ENCODE measurements around the gene PTCD3. TPM values are rescaled to one million over a fixed set of nuclear protein-coding genes. Genes with fewer than 3 reads are reported as not detected.

Gene PTCD3
- total RNA-seq, 1 experiment from 2014 or later, result 180 TPM

GRCh38 chr2:86171295-86171694, 65.3 kb downstream of the PTCD3 start:
- Histone ChIP-seq H3K4ac (ENCODE audit: low read depth, low read length) (no peak overlapping the region), H3K9ac (ENCODE audit: extremely low read depth, insufficient read length, low read length) (no peak overlapping the region), H4K91ac (ENCODE audit: insufficient read length, low read depth, low read length) (no peak overlapping the region), H3K14ac (ENCODE audit: insufficient read depth, low read length) (no peak overlapping the region), H3K79me1 (ENCODE audit: insufficient read depth, low read depth, low read length, poor library complexity, severe bottlenecking) (no peaks in the 10 kb centered on the region), H3K9me3 (ENCODE audit: control insufficient read depth, low read depth, low read length) (no peaks in the 10 kb centered on the region), H2BK20ac (ENCODE audit: low read depth, low read length, poor library complexity, severe bottlenecking) (no peak overlapping the region), H3K4me2 (ENCODE audit: insufficient read depth, insufficient read length, low read length) (no peak overlapping the region), H3K4me1 (ENCODE audit: insufficient read depth, low read length) (no peaks in the 10 kb centered on the region), H4K5ac (ENCODE audit: insufficient read length, low read depth, low read length) (no peak overlapping the region), H3K56ac (ENCODE audit: insufficient read length, low read depth, low read length) (no peak overlapping the region), H2AFZ (ENCODE audit: low read length) (no peak overlapping the region), H2AK5ac (ENCODE audit: insufficient read length, low read length) (no peak overlapping the region), H3K18ac (ENCODE audit: insufficient read length, low read depth, low read length) (no peak overlapping the region), H2BK5ac (ENCODE audit: insufficient read length, low read length) (no peak overlapping the region), H2BK12ac (ENCODE audit: insufficient read length, low read depth, low read length) (no peak overlapping the region), H3T11ph (ENCODE audit: low read length) (no peak overlapping the region), H3K27me3 (ENCODE audit: insufficient read depth, low read length) (no peaks in the 10 kb centered on the region), H2BK15ac (ENCODE audit: low read depth, low read length) (no peak overlapping the region), H3K23me2 (ENCODE audit: insufficient read length, low read depth, low read length, poor library complexity, severe bottlenecking) (no peaks in the 10 kb centered on the region), H4K20me1 (ENCODE audit: control insufficient read depth, insufficient read depth, insufficient read length) (no peaks in the 10 kb centered on the region), H2BK120ac (ENCODE audit: low read depth, low read length, poor library complexity, severe bottlenecking) (no peak overlapping the region), H4K8ac (replicated peaks; ENCODE audit: insufficient read length, low read depth, low read length) (no peak overlapping the region), H3K27ac (ENCODE audit: insufficient read length, low read depth, low read length) (no peak overlapping the region), H3K79me2 (ENCODE audit: insufficient read depth, low read length) (no peaks in the 10 kb centered on the region), H3K23ac (ENCODE audit: insufficient read length, low read depth, low read length) (no peak overlapping the region)
- H3K9me3 Mint-ChIP-seq, result no peaks in the 10 kb centered on the region
- peaks cover 22 to 64% (median 50%) of the 10 kb centered on the region in 3 experiments; a peak in 6 of 7 replicates for H3K36me3 Mint-ChIP-seq (ENCODE audit: insufficient read depth in 1 of 3, low read depth in 3 of 3)
- TF ChIP-seq CTCF (conservative IDR thresholded peaks at IDR 0.05), result no peak
- H3K4me3 Mint-ChIP-seq, result no peak overlapping the region
- no CpG with 5 or more reads among the region's 3 CpGs for WGBS (ENCODE audit: extremely low coverage, insufficient read length, low lambda C conversion rate)
- no peak for DNase-seq
- H3K4me1 Mint-ChIP-seq, result no peaks in the 10 kb centered on the region
- H3K27ac Mint-ChIP-seq, result no peak overlapping the region
- no peaks in the 10 kb centered on the region for H3K27me3 Mint-ChIP-seq (ENCODE audit: low read depth)

Measured in H9 (cell line).